Left hindlimb (tissue), 1 donor: ENCODE data around the gene ZNF606.
A peak's percentile ranks its signal among the peaks of the same experiment; 100 is the strongest.

Source experiments
- DNase-seq: peaks from one replicate; pipeline ENCODE4 v3.0.0-alpha.2; 2018

ZNF606 gene

DNA sequence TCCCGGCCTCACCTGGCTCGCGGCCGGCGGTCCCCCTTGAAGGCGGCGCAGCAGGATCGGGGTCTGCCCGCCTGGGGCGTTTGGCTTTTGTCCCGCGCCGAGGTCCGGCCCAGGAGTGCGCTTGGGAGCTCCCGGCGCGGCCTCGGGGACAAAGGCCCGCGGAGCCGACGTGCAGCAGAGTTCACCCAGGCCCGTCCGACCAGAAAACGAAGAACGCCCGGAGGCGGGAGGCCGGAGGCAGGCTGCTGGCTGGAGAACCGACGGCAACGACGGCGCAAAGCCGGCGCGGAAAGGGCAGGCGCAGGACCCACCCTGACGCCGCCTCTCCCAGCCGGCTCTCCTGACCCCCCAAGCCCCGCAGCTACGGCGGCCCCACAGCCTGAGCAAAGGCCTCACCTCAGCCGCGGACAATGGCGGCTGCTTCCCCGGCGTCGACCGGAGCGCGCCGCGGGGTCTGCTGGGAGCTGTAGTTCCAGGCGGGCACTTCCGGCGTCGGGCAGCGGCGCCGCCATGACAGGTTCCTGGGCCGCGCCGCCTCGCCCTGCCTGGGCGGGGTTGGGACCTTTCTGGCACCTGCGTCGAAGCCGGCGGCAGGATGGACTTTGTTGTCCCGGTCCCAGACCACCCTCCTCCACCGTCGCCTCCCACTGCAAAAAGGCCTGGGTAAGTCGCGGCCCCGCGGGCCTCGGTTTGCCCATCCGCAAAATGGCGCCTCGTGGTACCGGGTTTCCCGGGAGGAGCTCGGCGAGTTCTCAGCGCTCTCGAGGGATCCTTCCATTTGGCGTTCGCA, at the start of gene ZNF606:
ZNF606 (minus strand) TSS at position 437 of the 790 bp plus-strand sequence. CDS start 1,501 bp downstream, outside the sequence.
- peak; percentile 93 for DNase-seq

DNA sequence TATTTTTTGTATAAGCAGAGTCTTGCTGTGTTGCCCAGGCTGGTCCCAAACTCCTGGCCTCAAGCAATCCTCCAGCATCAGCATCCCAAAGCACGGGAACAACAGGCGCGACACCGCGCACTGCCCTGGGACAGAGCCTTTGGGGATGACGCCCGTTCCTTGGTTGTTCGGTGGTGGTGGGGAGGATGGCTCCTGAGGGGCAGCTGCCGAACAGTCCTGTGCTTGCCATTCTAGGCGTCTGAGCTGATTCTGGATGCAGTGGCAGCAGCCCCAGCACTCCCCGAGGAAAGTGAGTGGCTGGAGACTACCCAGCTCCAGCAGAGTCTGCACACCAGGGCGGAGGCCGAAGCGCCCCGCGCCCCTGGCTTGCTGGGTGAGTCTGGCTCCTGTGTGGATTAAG, 49.6 kb upstream of the ZNF606 start:
- DNase-seq, result no peak

DNA sequence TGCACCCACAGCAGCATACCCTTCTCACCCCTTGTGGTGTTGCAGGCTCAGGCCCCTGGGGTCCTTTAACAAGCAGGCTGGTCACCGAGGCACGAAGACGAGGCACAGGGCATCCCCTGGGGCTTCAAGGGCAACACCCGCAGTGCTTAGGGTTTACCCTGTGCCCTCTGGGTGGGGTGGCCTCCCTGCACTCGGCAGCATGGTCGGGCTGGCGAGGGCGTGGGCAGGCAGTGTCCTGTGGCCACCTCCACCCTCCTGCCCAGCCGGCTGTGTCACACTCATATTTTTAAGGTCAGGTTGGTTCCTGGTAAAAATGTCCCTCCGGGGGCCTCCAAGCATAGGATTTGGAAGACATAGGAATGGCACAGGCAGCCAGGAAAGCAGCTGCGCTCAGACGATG, 45.1 kb upstream of the ZNF606 start:
- DNase-seq, result no peak

DNA sequence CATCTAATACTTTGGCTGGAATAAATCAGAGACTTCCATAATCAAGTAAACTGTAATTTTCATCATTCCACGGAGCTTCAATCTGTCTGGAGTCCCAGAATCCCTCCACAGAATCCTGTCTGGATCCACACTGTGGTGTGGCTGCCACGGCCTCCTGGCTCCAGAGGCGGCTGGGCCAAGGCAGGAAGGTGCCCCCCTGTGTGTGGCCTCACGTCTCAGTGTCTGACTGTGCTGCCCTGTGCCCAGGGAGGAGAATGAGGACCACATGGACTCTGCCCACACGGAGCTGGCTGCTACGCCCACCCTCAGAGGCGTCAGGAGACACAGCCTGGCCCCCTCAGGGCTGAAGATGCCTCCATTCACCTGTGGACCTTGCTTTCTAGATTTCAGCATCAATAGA, 44.2 kb upstream of the ZNF606 start:
- no peak for DNase-seq

DNA sequence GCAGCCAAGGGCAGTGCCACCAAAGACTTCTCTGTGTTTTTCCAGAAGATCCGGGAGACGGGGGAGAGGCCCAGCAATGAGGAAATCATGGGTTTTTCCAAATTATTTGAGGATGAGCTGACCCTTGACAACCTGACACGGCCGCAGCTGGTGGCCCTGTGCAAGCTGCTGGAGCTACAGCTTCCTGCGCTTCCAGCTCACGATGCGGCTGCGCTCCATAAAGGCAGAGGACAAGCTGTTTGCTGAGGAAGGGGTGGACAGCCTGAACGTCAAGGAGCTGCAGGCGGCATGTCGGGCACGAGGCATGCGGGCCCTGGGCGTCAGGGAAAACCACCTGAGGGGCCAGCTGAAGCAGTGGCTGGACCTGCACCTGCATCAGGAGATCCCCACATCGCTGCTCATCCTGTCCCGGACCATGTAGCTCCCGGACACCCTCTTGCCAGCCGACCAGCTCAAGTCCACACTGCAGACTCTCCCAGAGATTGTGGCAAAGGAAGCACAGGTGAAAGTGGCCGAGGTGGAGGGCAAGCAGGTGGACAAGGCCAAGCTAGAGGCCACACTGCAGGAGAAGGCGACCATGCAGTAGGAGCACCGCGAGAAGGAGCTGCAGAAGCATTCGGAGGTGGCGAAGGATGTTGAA, 42.9 kb upstream of the ZNF606 start:
- no peak for DNase-seq

DNA sequence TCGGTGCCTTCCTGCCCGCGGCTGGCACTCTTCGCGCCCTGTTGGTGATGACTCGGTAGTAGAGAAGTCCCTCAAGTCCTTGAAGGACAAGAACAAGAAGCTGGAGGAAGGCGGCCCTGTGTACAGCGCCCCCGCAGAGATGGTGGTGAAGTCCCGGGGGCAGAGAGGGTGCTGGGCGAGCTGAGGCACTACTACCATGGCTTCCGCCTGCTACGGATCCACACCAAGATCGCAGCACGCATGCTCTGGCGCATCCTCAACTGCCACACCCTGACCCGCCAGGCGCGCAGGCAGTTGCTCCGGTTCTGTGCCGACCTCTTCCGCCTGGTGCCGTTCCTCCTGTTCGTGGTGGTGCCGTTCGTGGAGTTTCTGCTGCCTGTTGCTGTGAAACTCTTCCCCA, 42.3 kb upstream of the ZNF606 start:
- no peak for DNase-seq

DNA sequence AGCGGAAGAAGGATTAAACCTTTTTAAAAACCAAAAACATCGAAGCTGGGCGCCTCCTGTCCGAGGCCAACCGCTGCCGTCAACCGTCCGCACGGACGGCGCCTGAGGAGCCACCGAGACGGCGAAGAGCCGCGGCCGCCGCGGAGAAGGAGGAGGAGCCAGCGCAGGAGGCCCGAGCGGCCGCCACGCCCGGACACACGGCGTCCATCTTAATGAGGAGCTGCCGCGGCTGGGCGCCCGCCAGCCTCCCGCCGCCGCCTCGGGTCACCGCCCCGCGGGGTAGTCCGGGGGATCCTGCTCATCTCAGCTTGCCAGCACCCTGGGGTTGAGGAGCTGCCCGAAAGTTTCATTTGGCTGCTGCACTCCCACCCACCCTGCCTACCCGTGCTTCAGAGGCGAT, 41.8 kb upstream of the ZNF606 start:
- DNase-seq, result no peak

DNA sequence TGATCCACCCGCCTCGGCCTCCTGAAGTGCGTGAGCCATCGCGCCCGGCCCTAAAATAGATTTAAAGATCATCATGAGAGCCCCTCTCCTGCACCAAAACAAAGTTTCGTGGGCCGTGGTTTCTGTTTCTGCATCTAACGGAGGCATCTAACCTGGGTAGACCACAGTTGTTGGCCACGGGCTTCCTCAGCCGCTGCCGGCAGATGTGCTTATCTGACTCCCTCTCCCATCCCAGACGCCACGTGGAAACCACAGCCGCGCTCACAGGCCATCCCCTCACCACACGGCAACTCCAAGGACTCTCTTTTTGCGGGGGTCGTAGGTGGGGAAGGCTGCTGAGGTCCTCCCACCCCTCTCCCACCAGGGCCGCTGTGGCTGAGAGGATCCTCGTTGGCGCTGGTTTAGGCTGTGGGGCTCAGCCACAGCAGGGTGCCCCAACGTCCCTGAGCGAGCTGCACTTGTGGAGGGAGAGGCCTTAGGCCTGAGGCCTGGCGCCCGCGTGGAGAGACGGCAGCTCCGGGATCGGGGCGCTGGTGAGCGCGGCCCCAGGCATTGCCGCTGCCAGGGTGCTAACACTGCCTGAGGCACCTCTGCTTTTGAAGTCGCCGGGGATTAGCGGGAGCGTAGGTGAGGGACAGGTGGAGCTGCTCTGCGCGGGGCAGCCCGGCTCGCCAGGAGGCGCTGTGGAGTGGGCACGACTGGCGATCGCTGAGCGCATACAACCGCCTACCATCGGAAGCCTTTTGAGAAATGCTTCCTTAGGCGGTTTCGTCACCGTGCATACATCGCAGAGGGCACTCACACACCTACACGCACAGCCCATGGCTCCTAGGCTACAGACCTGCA, 40.1 kb upstream of the ZNF606 start:
- no peak for DNase-seq

DNA sequence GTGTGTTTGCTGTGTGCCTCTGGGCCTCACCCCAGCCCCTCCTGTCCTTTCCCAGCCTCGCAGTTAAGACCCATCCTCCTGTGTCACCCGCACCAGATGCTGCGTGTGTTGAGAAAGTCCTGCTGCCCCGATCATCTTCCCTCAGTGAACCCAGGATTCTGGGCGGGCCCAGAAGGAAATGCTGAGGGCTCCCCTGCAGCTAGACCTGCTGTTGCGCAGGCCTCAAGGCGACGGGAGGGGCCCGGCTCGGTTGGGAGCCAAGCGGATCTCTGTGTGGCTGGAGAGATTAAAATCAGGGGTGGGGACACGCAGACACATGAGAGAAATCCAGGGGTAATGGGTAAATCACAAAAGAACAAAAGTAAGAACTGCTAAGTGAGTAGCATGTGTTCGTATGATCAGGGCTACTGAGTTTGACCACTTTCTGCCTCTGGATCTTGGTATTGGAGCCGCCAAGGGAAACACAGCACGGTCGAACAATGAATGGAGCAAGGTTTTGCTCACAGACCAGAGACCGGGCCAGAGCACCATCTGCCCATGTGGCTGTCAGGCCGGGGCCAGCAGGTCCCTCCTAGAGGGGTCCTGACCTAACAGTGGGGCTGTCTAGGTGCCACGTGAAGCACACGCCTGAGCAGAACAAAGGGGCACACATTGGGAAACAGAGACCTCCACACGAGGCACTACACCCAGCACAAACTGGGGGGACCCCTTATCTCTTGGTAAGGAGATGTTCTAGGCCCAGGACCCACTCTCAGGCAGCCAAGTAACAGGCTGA, 38.3 kb upstream of the ZNF606 start:
- DNase-seq, result no peak

DNA sequence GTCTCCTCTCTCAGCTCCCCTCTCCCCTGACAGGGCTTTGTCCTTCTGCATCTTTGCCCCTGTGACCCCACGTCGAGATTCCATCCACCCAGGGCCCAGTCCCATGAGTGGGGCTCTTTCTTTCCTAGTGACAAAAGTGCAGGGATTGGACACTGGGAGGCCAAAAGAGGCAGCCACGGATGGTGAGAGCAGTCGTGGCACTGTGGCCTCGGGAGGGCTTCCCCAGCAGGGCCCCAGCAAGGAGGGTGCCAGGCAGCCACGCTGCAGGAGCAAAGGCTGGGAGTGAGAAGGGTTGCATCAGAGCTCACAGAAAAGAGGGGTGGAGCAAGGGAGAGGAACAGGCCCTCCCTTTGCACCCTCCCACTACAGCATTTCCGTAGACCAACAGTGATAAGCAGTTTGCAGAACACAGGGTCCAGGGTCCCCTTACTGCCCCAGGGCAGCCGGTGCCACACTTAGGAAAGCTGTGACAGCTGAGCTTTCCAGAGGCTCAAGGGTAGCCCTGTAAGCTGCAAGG, 36.1 kb upstream of the ZNF606 start:
- DNase-seq, result no peak

DNA sequence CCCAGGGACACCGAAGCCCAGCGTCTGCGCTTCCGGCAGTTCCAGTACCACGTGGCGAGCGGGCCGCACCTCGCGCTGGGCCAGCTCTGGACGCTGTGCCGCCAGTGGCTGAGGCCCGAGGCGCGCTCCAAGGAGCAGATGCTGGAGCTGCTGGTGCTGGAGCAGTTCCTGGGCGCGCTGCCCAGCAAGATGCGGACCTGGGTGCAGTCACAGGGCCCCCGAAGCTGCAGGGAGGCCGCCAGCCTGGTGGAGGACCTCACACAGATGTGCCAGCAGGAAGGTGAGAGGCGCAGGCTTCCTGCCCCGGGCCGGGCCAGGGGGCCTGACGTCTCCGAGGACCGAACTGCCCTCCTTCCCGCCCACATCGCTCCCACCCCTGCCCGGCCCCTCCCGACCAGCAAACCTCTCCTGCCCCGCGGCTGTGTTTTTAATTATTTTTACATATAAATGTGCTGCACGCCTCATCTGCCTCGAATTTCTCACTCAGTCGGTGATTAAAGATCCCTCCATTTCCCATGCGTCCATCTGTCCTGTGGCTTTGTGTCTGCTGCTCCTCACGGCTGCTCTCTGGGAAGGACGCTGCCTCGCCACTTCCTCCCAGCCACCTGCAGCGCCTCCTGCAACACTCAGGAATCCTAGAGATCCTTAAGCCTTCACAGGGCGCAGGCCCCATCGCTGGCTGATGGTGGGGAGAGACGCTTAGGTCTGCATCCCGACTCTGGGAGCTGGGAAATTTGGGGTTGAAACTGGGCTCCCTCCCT, 35.5 kb upstream of the ZNF606 start:
- no peak for DNase-seq

DNA sequence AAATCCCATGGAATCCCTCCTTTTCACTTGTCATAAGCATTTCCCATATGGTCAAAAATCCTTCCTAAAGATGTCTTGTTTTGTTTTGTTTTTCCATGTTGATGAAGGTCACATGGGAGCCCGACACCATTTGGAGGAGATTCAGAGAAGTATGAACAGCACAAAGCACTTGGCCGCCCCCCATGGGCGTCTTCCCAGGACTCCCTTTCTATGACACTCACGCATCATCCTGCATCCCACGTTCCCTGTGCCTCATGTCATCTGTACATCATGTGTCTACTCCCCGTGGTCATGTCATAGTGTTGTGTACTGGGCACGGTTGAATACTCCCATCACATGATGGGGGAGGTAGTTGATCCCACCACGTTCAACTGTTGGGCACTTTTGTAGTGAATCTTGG, 33.2 kb upstream of the ZNF606 start:
- no peak for DNase-seq

DNA sequence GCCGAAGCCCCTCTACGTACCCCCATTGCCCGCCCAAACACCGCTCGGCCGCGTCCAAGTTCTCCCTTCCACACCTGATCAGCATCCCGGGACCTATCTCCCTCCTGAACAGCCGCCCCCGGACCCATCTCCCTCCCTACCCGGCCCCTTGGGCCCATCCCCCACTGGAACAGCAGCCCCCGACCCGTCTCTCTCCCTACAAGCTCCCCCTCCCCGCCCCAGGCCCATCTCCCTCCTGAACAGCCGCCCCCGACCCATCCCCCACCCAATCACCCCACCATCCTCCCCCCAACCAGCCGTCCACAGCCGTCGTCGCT, 31.8 kb upstream of the ZNF606 start:
- DNase-seq, result peak; percentile 54

DNA sequence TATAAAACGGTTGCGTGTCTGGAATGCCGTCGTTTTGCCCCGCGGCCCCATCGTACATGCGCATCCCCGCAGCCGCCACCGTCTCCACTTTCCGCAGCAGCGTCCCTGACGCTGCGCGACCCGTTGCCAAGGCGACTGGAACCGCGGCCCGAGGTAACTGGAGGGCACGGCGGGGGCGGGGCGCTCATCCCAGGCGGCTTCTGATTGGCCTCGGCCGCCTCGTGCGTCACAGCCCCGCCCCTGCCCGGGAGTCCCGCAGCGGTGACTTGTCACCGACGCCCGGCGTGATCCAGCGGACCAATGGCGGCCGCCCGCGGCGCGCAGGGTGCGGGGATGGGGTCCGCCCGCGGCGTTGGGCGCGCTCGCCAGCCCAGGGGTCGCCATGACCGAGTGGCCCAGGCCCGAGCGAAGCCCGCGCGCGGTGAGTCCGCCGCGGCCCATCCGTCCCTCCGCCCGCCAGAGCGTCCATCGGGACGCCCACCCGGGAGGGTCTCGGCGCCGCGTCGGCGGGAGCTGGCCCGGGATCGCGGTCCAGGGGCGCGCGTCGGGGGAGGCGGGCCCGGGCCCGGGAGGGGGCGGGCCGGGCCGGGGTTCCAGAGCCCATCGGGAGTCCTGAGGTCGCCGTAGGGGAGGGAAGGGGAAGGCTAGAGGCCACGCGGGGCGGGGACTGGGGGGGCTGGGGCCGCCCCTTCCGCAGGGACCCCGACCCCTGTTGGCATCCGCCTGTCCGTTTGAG, 31.3 kb upstream of the ZNF606 start, which contains the start of gene ZSCAN1:
ZSCAN1 (plus strand) TSS at position 285 of the 736 bp plus-strand sequence. CDS start 3,812 bp downstream, outside the sequence.
- DNase-seq, result peak; percentile 95

DNA sequence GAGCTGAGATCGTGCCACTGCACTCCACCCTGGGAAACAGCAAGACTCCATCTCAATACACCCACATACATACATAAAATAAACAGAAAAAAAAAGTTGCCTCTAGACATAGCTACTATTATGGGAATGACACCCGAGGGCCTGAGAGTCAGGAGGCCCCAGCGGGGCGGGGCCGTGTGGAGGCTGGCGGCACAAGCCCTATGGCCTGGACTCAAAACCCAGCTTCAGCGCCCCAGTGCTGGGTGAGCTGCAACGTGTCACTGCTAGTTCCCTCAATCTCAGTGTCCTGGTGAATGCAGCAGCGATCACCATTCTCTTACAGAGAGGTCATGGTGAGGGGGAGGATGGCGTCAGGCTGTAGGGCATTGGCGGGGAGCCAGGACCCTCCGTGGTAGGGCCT, 22.0 kb upstream of the ZNF606 start:
- DNase-seq, result no peak

DNA sequence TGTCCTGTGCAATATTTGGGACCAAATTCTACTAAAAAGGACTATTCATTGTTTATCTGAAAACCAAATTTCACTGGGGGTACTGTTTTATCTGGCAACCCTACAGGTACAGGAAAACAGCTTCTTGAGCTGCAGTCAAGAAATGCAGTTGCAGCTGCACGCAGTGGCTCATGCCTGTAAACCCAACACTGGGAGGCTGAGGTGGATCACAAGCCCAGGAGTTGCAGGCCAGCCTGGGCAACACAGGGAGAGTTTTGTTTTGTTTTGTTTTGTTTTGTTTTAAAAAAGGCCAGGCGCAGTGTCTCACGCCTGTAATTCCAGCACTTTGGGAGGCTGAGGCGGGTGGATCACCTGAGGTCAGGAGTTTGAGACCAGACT, 19.7 kb upstream of the ZNF606 start:
- no peak for DNase-seq

DNA sequence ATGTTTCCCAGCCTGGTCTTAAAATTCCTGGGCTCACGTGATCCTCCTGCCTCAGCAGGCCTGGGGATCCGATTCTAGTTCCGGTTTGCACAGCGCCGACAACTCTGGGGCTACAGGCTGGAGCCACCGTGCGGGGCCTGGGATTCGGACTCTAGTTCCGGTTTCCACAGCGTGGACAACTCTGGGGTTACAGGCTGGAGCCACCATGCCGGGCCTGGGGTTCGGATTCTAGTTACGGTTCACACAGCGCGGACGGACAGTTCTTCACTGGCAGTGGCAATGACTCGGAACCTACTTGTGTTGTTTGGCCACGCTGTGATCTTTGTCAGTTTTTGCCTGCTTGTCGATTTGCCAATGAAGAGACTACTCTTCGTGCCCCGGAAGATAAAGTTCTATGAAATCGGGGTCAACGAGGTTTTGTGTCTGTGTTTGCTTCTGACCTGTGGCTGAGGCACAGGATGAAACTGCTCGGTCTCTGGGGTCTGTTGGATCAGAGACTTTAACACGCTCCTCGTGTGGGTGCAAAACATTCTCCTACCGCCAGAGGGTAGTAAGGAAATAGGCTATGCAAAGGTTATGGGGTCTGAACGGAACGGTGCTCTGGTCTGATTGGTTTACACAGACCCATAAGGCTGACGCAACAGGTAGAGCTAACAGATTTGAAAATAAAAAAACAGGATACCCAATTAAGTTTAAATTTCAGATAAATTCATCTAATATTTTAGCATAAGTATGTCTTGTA, 19.1 kb upstream of the ZNF606 start:
- peak; percentile 72 for DNase-seq

DNA sequence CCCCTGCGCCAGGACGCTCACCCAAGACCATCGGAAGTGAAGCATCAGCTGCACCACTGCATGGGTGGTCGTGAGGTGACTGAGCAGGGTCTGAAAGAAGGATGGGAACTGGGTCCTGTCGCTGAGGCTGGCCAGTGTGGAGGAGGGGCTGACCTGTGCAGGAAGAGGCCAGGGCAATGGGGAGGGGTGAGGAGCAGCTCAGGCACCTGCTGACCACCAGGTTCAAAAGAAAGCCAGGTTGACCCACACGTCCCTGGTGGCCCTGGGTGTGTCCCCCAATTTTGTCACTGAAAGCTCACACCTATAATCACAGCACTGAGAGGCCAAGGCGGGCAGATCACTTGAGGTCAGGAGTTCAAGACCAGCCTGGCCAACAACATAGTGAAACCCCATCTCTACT, 17.5 kb upstream of the ZNF606 start:
- no peak for DNase-seq

DNA sequence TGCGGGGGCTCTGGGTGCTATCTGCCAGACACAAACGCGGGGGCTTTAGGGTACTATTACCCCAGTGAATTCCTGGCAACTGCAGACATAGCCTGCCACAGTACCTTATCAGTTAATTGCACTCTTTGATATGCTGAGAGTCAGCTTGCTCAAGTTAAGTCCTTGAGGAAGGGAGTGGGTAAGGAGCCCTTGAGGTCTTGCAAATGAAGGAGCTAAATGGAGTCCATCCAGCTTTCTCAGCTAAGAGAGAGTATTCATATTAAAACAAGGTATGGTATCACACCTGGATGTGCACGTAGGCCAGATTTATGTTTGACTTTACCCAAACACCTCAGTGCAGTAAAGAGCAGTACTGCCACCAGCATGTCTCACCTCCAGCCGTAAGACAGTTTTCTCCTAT, 11.5 kb upstream of the ZNF606 start:
- DNase-seq, result no peak

DNA sequence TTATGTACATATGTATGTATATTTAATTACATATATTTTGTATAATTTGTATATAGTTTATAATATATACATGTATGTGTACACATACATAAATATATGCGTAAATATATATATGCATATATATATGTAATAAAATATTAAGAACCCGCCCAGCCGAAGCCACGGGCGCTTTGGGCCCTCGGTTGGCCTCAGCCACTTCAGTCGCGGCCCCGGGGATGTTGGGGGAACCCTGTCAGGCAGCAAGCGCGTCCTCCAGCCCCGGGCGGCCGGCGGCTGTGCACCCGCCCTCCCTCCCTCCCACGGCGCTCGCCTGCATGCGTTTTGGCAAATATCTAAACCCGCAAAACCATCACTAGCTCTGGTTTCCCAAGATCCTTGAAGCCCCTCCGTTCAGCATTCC, 7.9 kb upstream of the ZNF606 start:
- no peak for DNase-seq
